GM15510 (cell line): Measurements from ENCODE around the gene S1PR2.

ENCODE experiments used
- POLR2A ChIP-seq: IDR thresholded peaks from 3 replicates; pipeline ENCODE4 v1.6.1; 2011; ENCODE audit warnings: borderline replicate concordance; ENCODE audit not compliant: insufficient read length; ENCODE audit errors: extremely low read depth

Gene S1PR2

GRCh38 chr19:10259162-10259905, 28.2 kb upstream of the S1PR2 start:
- no peak for TF ChIP-seq POLR2A

GRCh38 chr19:10258080-10258710, 27.1 kb upstream of the S1PR2 start:
- no peak for TF ChIP-seq POLR2A

GRCh38 chr19:10256970-10257615, 26.0 kb upstream of the S1PR2 start:
- no peak for TF ChIP-seq POLR2A

GRCh38 chr19:10256551-10256950, 25.4 kb upstream of the S1PR2 start:
- no peak for TF ChIP-seq POLR2A

GRCh38 chr19:10255358-10255757, 24.2 kb upstream of the S1PR2 start:
- no peak for TF ChIP-seq POLR2A

- no peak for TF ChIP-seq POLR2A
Measured at GRCh38 chr19:10254244-10254643, 23.1 kb upstream of the S1PR2 start.

GRCh38 chr19:10252707-10253106, 21.6 kb upstream of the S1PR2 start:
- TF ChIP-seq POLR2A, result no peak

GRCh38 chr19:10251792-10252694, 20.9 kb upstream of the S1PR2 start, which contains the start of gene MRPL4:
MRPL4 (plus strand) TSS chr19:10252214; CDS start chr19:10252254, 40 bp downstream.
- TF ChIP-seq POLR2A, result peak; percentile 81

- no peak for TF ChIP-seq POLR2A
Measured at GRCh38 chr19:10246511-10246910, 15.4 kb upstream of the S1PR2 start.

GRCh38 chr19:10245189-10245939, 14.2 kb upstream of the S1PR2 start:
- no peak for TF ChIP-seq POLR2A

- no peak for TF ChIP-seq POLR2A
Measured at GRCh38 chr19:10243606-10244005, 12.5 kb upstream of the S1PR2 start.

GRCh38 chr19:10238172-10238783, 7.1 kb upstream of the S1PR2 start:
- TF ChIP-seq POLR2A, result no peak

- TF ChIP-seq POLR2A, result no peak
Measured at GRCh38 chr19:10237702-10238101, 6.6 kb upstream of the S1PR2 start.

GRCh38 chr19:10235003-10235402, 3.9 kb upstream of the S1PR2 start:
- no peak for TF ChIP-seq POLR2A

- no peak for TF ChIP-seq POLR2A
Measured at GRCh38 chr19:10233946-10234345, 2.8 kb upstream of the S1PR2 start.
